Caki2 (cell line): ENCODE results near the gene APOBEC3H. TPM values are rescaled to one million over a fixed set of nuclear protein-coding genes. Genes with fewer than 3 reads are reported as not detected.

Experiments used
- DNase-seq: peaks from one replicate; pipeline ENCODE4 v3.0.0-alpha.2; 2015; ENCODE audit warnings: low read depth
- in situ Hi-C: cut with HindIII; loops from 2 replicates; pipeline ENCODE4 v1.10.0; 2016; ENCODE audit warnings: low sequenced_read_pairs, low pct_unique_long_range_greater_than_20kb, mixed read lengths
- total RNA-seq: library from RNA; depleted of rRNA; stranded (reverse); fragments of >200 nt; shearing (Covaris generic); gene quantifications from 2 replicates; pipeline ENCODE4 v1.2.3, GENCODE V29; 2014; ENCODE audit warnings: low replicate concordance; rRNA removed

The APOBEC3H gene
- total RNA-seq, 1 experiment from 2014 or later: 2.0 TPM

DNA sequence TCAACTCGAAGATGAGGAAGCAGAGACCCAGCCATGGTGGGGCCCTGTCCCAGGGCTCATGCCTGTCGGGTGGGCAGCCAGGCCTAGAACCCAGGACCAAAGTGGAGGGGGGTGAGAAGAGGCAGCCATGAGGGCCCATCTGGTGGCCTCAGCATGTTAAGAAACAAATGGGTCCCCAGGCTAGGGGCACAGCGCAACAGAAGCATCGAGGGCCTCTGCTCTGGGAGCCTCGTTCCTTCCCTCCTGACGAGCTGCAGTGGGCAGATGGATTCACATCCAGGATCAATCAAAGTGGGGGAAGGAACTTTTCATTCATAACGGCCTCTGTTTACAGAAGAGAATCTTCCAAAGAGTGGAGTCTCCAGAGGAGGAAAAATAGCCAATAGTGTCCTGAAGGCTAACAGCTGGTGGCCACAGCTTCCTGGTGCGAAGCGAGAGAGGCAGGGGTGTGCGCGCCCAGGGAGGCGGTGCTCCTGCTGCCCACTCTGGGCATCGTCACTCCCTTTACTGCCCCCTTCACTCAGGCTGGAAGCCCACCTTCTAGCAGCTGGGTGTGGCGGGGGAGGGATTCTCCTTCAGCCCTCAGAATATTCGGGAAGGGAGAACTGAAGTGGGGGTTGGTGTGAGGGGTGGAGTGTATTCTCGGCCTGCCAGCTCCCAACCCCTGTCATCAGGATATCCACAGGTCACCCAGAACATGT is 51.1 kb downstream of the APOBEC3H start:
- in situ Hi-C loops: no loop called here
- no peak for DNase-seq

DNA sequence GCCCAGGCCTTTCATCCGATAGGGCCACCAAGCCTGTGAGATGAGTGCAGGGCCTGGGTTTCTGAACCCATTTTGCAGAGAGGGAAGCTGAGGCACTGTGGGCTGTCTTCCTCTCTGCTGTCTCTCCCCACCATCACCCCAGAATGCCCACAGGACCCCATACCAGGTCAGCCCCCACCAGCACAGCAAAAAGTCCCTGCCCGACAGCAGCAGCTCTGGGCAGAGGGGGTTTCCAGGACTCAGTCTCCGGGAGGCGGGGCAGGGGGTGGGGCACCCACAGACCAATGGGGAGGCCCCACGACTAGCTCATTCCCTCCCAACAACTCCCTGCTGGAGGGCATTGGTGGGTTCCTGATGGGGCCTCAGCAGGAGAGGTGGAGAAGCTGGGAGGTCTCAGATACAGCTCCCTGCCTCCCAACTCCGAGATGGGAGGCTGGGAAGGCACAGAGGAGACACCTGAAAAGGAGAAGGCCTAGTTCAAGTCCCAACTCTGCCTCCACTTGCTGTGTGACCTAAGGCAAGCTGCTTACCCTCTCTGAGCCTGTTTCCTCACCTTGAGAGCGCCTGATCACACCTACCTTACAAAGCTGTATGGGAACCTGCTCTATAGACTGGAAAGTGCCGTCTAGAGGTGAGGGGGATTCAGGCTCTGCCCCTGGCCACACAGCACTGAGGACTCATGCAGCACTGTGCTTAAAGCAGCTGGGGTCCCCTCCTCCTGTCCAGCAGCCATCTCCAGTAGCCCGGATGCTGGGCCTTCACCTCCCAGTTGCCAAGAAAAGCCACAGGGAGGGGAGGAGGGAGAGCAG is 51.9 kb downstream of the APOBEC3H start:
- peak; percentile 84 for DNase-seq
- in situ Hi-C loops: no loop called here

DNA sequence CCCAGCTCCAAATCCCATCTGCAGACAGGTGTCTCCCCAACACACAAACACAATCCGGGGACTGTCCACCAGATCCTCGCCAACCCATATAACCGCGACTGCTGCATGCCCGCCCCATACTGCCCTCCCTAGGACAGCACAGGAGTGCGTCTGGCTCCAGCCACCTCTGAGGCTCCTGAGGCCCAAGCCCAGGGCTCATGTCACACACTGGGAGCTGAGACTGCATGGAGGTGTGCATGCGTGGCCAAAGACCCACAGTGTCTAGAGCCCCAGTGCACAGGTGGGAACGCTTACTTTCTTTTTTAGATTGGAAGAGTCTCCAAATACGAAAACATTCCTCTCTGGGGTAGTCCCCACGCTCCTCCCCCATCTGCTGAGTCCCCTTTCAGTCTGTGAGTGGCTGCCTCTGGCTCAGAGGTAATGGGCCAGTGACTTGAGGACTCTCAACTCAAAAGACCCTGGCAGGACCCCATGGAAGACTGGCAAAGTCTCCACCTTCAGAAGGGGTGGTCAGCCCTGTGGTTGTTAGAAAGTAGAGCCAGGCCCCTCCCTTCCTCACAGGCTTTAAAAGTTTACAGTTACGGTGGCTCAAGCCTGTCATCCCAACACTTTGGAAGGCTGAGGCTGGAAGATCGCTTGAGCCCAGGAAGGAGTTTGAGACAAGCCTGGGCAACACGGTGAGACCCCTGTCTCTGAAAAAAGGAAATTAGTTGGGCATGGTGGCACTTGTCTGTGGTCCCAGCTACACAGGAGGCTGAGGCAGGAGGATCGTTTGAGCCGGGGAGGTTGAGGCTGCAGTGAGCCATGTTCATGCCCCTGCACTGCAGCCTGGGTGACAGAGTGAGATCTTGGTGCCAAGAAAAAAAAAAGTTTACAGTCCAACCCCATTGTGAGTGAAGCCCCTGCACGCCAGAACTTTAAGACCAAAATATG is 53.1 kb downstream of the APOBEC3H start:
- in situ Hi-C loops: no loop called here
- DNase-seq: no peak

DNA sequence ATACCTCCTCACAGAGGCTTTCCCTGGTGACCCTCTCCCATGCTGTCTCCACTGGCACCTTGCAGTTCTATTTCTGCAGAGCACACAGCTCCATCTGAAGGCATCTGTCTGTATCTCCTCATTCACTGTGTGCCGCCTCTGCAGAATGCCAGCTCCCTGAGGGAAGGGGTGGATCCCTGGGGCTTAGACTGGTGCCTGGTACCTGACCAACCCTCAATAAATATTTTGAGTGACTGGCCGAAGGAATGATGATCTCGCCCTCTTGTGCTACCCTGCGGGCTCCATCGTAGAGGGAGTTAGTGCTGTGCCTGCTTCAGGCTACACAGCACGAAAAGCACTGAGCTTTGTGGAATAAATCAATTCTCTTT is 53.8 kb downstream of the APOBEC3H start:
- peak; percentile 41 for DNase-seq
- in situ Hi-C loops: no loop called here

DNA sequence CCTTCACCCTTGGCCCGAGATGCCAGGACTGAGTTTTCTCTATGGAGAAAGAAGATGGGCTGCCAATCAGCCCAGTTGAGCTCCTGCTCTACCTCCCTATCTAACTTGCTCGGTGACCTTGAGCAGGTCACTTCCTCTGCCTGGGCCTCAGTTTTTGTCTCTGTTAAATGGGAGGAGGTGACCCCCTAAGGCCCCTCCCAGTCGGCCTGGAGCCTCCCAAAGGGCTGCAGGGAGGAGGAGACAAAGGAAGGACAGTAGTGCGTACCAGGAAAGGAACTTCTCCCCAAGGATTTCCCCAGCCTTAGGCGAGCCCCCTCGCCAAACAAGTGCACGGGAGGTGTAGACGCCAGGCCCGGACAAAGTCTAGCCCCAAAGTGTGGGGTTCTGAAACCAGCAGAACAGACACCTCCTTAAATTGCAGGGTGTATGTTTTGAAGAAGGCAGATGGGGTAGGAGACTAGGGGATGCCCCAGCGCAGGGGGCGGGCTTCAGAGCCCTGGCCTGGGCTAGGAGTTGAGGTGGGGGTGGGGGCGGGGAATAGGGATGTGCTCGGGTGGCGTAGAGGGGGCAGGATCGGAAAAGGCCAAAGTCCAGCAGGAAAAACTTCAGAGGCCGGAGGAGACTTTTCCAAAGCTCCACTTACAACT is 54.4 kb downstream of the APOBEC3H start:
- in situ Hi-C loops: no loop called here
- no peak for DNase-seq

DNA sequence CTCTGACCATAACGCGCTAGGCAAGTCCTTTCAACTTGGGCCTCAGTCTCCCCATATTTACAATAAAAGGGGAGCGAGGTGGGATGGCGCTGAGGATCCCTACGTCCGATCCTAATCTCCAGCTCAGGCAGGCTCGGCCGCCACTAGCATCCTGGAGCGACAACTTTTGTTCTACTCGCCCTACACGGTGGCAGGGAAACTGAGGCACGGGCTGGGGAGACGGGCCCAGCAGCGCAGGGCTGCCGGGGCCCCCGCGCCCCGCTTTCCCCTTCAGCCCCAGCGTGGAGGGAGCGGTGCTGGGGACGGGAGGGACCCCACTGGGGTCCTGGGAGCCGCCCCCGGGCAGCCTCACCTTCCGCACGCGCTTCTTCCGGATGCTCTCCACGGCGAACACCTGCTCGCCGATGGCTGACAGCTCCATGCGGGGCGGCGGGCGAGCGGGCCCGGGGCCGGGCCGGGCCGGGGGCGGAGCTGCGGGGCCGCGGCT is 55.0 kb downstream of the APOBEC3H start:
- DNase-seq: no peak
- in situ Hi-C loops: no loop called here

DNA sequence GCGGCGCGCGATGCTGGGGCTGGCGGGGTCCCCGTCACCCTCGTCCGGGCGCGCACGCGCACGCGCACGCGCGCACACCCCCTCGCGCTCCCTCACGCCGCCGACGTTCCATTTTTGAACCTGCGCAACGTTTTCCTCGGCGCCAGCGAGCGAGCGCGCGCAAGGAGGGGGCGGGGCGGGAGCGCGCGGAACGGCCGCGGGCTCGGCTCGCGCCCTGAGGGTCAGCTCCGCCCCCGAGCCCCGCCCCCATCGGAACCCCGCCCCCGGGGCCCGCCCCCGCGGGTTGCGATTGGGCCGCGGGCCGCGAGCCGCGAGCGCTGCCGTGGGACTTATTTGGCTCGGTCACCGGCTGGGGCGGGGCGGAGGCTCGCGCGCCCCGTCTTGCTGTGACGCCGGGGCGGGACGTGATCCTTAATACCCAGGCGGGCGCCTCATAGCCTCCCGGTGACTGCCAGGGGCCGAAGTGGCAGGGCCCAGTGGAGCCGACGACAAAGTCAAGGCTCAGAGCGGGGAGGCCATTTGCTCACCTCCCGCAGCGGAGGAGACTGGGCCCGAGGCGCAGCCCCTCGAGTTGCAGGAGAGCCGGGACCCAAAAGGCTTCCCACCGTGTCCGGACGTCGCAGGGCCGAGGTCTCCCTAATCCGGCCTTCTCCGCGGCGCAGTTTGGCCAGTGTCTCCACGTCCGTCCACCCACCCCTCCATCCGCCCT is 55.6 kb downstream of the APOBEC3H start, which contains the start of gene CBX7:
CBX7 (minus strand) TSS at position 170 of the 709 bp plus-strand sequence. CDS start 236 bp downstream, outside the sequence.
- in situ Hi-C loops: no loop called here
- DNase-seq: peak; percentile 83

DNA sequence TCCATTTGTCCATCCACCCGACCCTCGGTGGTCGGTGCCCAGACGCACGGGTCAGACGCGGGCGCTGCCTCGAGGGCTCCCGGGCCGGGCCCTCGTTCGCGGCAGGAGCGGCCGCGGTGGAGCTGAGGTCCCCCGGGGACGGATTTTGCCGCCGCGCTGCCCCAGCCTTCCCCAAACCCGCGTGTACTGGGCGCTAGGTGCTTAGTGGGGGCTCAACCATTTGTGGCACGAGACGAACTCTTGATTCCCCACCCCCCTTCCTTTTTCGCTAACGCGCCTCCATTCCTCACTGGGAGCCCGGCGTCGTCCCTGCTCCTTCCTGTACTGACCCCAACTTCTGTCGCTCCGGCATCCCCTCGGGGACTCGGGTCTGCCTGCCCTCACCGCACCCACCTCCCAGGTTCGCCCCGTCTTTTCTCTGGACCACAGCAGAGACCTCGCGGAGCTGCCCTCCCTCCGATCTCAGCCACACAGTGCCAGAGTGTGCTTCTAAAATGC is 56.2 kb downstream of the APOBEC3H start:
- in situ Hi-C loops: no loop called here
- DNase-seq: no peak

Other genes with a start within 250 kb of the APOBEC3H start
- 59.5 and 63.9 TPM in 2 replicates for gene CBX6, start 225.0 kb upstream of the APOBEC3H start, total RNA-seq
- gene APOBEC3A, start 139.6 kb upstream of the APOBEC3H start, total RNA-seq: not detected in 2 replicates
- 19.1 and 20.1 TPM in 2 replicates for gene APOBEC3B, start 114.9 kb upstream of the APOBEC3H start, total RNA-seq
- gene APOBEC3C, start 83.0 kb upstream of the APOBEC3H start, total RNA-seq: 3.5 and 6.5 TPM in 2 replicates
- gene APOBEC3D, start 76.1 kb upstream of the APOBEC3H start, total RNA-seq: 5.7 and 6.1 TPM in 2 replicates
- 1.7 and 3.5 TPM in 2 replicates for gene APOBEC3F, start 56.4 kb upstream of the APOBEC3H start, total RNA-seq
- gene APOBEC3G, start 20.0 kb upstream of the APOBEC3H start, total RNA-seq: 14.7 and 15.5 TPM in 2 replicates
- 27.4 and 36.0 TPM in 2 replicates for gene CBX7, start 55.4 kb downstream of the APOBEC3H start, total RNA-seq
- 20.9 and 37.3 TPM in 2 replicates for gene PDGFB, start 147.7 kb downstream of the APOBEC3H start, total RNA-seq
- gene RPL3, start 222.4 kb downstream of the APOBEC3H start, total RNA-seq: 5,144 and 5,940 TPM in 2 replicates